ENCODE data around the gene PIK3CB.

PIK3CB gene

DNA sequence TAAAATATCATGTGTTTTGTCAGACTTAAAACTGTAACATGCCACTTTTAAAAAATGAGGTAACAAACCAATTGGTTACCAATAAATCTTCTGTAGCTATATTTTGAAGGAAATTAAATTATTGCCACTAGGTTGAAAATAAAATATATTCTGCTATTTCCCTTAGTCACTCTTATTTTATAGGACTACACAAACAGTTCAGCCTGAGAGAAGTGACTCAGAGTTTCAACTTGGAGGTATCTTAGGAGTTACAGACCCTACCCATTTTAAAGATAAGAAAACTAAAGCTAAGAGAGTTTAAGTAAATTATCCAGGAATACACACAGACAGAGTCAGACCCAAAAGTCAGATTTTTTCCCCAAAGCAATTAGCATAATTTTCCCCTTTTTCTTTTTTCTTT is 65.1 kb downstream of the PIK3CB start:
- DNase-seq (ENCODE audit: low read depth) = no peak

DNA sequence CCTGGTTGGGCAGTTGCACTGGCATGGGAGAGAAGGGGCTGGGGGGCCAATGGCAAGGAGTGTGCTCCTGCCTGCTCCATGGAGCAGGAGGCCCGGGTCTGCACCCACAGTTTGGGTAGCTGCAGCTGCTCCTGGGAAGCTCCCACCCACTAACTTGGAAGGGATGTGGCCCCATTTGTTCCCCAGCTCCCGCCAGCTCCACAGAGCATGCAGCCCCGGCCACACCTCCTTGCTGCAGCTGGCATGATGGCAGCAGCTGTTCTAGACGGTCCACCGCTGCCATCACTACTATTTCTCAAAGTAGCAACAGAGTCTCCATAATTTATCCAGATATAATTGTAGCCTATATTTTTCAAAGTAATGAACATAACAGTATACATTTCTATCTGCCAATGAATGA is 65.8 kb downstream of the PIK3CB start:
- DNase-seq (ENCODE audit: low read depth) = no peak
- TF ChIP-seq, protein P1, sequence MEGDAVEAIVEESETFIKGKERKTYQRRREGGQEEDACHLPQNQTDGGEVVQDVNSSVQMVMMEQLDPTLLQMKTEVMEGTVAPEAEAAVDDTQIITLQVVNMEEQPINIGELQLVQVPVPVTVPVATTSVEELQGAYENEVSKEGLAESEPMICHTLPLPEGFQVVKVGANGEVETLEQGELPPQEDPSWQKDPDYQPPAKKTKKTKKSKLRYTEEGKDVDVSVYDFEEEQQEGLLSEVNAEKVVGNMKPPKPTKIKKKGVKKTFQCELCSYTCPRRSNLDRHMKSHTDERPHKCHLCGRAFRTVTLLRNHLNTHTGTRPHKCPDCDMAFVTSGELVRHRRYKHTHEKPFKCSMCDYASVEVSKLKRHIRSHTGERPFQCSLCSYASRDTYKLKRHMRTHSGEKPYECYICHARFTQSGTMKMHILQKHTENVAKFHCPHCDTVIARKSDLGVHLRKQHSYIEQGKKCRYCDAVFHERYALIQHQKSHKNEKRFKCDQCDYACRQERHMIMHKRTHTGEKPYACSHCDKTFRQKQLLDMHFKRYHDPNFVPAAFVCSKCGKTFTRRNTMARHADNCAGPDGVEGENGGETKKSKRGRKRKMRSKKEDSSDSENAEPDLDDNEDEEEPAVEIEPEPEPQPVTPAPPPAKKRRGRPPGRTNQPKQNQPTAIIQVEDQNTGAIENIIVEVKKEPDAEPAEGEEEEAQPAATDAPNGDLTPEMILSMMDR (conservative IDR thresholded peaks at IDR 0.05; ENCODE audit: low read depth, low read length) = no peak
- no peak overlapping the region for H3K4me3 ChIP-seq (ENCODE audit: low read length)

More for the DNA sequence above, 65.1 kb downstream of the PIK3CB start:
- TF ChIP-seq, protein P1 (conservative IDR thresholded peaks at IDR 0.05; ENCODE audit: low read depth, low read length) = no peak
- no peak overlapping the region for H3K4me3 ChIP-seq (ENCODE audit: low read length)

DNA sequence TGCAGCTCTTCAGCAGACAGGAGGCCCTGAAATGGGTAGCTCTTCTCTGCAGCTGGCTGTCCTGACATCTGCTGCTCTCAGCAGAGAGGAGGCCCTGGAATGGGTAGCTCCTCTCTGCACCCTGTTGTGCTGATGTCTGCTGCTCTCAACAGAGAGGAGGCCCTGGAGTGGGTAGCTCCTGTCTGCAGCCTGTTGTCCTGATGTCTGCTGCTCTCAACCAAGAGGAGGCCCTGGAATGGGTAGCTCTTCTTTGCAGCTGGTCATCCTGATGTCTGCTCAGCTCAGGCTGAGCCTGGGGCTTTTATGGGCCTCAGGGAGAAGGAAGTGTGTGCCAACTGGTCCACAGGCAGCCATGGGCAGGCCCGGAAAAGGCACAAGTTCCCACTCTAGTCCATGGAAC is 66.6 kb downstream of the PIK3CB start:
- no peak overlapping the region for H3K4me3 ChIP-seq (ENCODE audit: low read length)
- TF ChIP-seq, protein P1 (conservative IDR thresholded peaks at IDR 0.05; ENCODE audit: low read depth, low read length) = no peak
- no peak for DNase-seq (ENCODE audit: low read depth)

- no peak overlapping the region for H3K4me3 ChIP-seq (ENCODE audit: low read length)
- DNase-seq (ENCODE audit: low read depth) = no peak
- TF ChIP-seq, protein P1 (conservative IDR thresholded peaks at IDR 0.05; ENCODE audit: low read depth, low read length) = no peak
These were observed 67.1 kb downstream of the PIK3CB start for GRCh38 chr3:138767498-138768104.

GRCh38 chr3:138761002-138761401 is 73.7 kb downstream of the PIK3CB start:
- no peak overlapping the region for H3K4me3 ChIP-seq (ENCODE audit: low read length)
- TF ChIP-seq, protein P1 (conservative IDR thresholded peaks at IDR 0.05; ENCODE audit: low read depth, low read length) = no peak
- DNase-seq (ENCODE audit: low read depth) = no peak

DNA sequence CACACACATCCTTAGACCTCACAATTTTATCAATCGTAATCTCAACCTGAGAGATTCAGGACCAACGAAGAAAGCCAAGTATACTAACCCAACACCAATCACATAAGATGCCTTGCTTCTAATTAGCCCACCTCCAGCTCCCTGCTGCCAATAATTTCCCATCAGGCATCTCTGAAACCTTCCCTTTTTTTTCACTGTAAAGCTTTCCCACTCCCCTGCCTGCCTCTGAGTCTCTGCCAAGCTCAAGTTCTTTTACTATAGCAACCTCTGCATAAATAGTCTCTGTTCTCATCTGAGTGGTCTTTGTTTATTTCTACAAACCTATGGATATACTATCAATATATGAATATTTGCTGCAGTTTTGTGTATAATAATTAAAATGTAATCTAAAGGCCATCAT is 86.5 kb downstream of the PIK3CB start:
- no peak overlapping the region for H3K4me3 ChIP-seq (ENCODE audit: low read length)
- TF ChIP-seq, protein P1 (conservative IDR thresholded peaks at IDR 0.05; ENCODE audit: low read depth, low read length) = no peak
- peak; percentile 19 for DNase-seq (ENCODE audit: low read depth)

DNA sequence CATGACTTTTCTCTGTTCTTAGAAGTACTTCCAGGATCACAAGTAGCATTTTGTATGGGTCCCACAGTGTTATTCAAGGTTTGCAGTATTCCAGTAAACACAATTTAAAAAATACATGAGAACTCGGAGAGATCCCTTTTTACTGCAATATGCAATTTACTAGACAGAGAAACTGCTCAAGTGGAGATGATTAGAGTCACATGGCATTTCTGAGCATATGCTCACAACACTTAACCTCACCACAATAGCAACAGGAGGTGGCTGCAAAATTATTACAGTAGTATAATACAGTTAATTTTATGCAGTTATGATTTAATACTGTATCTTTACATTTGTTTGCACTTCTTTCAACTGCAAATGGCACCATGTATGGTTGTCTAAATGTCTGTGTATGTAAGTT is 87.5 kb downstream of the PIK3CB start:
- H3K4me3 ChIP-seq (ENCODE audit: low read length) = no peak overlapping the region
- DNase-seq (ENCODE audit: low read depth) = peak; percentile 25
- TF ChIP-seq, protein P1 (conservative IDR thresholded peaks at IDR 0.05; ENCODE audit: low read depth, low read length) = no peak
